ENCODE results near the gene SUSD6. TPM values are rescaled to one million over a fixed set of nuclear protein-coding genes. Genes with fewer than 3 reads are reported as not detected.
A peak's percentile ranks its signal among the peaks of the same experiment; 100 is the strongest.
"Not testable (repeated sequence)": the region's sequence is repeated elsewhere in the genome, so short reads cannot be mapped to it uniquely, and the experiment has no call there.

The SUSD6 gene
- total RNA-seq, 2 donors from 2014 or later = 24.6 to 25.1 TPM

DNA sequence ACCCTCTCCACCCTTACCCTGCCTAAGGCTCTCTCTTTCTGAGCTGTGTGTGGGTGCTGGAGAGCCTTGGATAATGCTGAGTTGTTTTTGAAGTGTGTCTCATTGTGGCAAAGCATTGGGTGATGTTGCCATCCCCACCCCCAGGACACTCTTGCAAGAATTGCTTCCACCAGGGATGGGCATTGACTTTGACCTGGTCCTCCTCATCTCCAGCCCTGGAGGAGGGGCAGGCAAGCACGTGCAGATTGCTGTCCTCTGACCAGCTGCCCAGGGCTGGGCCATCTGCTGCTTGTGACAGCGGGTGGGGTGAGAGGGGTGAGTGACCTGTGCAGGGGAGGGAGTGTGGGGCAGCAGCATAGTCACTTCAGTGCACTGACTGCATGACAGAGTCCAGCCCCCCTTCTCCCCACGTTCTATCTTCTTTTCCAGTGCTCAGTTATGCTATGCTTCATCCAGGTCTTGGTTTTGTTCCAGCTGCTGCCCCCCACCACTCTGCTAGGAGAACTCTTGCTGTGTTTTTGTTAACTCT is 26.2 kb downstream of the SUSD6 start:
- WGBS, 2 donors = 28 to 44% methylated on average over 1 to 3 of the region's 3 CpGs
- peak in 2 of 4 donors; percentile 37 to 38 for DNase-seq

DNA sequence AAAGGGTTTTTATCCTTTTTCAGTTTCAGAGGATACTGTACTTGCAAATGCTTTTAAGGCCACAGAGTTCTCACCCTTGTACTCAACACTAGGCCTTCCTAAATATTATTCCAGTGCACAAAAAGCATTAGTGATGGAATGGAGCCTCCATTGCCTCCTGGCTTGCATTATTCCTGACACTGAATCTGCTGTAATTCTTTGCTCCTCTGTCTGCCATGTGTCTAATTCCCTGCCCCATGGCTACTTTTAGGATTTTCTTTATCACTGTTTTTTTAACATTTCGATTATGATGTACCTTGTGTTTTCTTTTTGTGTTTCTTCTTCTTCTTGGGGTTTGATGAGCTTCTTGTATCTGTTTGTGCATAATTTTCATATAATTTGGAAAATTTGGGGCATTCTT is 29.5 kb downstream of the SUSD6 start:
- no peaks in the 10 kb centered on the region for H3K9me3 ChIP-seq
- ATAC-seq (no peak), DNase-seq (no peak)
- H3K4me3 ChIP-seq = no peak overlapping the region
- intact Hi-C loops (cut with DNase I) = no loop called here
- TF ChIP-seq, protein P1, sequence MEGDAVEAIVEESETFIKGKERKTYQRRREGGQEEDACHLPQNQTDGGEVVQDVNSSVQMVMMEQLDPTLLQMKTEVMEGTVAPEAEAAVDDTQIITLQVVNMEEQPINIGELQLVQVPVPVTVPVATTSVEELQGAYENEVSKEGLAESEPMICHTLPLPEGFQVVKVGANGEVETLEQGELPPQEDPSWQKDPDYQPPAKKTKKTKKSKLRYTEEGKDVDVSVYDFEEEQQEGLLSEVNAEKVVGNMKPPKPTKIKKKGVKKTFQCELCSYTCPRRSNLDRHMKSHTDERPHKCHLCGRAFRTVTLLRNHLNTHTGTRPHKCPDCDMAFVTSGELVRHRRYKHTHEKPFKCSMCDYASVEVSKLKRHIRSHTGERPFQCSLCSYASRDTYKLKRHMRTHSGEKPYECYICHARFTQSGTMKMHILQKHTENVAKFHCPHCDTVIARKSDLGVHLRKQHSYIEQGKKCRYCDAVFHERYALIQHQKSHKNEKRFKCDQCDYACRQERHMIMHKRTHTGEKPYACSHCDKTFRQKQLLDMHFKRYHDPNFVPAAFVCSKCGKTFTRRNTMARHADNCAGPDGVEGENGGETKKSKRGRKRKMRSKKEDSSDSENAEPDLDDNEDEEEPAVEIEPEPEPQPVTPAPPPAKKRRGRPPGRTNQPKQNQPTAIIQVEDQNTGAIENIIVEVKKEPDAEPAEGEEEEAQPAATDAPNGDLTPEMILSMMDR (IDR thresholded peaks at IDR 0.05) = no peak
- no peak for TF ChIP-seq POLR2A (IDR thresholded peaks at IDR 0.05)
- peaks cover 66% of the 10 kb centered on the region for H3K4me1 ChIP-seq
- H3K27me3 ChIP-seq = no peaks in the 10 kb centered on the region
- no peak overlapping the region for H3K27ac ChIP-seq
- H3K36me3 ChIP-seq (replicated peaks in 1 of 2; ENCODE audit: insufficient read depth in 1 of 2, low read depth in 2 of 2) = no peaks in the 10 kb centered on the region
- 95 to 100% methylated on average over 1 of the region's 1 CpG for WGBS, 2 donors

More for the DNA sequence above, 26.2 kb downstream of the SUSD6 start:
- TF ChIP-seq POLR2A (IDR thresholded peaks at IDR 0.05) = no peak
- TF ChIP-seq, protein P1 (IDR thresholded peaks at IDR 0.05) = no peak
- peak overlapping the region in 1 of 4 donors; percentile 23 for H3K27ac ChIP-seq
- no peaks in the 10 kb centered on the region for H3K36me3 ChIP-seq (replicated peaks in 1 of 2; ENCODE audit: insufficient read depth in 1 of 2, low read depth in 2 of 2)
- peak; percentile 29 for ATAC-seq
- intact Hi-C loops (cut with DNase I) = no loop called here
- H3K4me3 ChIP-seq = no peak overlapping the region
- H3K4me1 ChIP-seq = peaks cover 68% of the 10 kb centered on the region
- H3K27me3 ChIP-seq = no peaks in the 10 kb centered on the region
- H3K9me3 ChIP-seq = no peaks in the 10 kb centered on the region

DNA sequence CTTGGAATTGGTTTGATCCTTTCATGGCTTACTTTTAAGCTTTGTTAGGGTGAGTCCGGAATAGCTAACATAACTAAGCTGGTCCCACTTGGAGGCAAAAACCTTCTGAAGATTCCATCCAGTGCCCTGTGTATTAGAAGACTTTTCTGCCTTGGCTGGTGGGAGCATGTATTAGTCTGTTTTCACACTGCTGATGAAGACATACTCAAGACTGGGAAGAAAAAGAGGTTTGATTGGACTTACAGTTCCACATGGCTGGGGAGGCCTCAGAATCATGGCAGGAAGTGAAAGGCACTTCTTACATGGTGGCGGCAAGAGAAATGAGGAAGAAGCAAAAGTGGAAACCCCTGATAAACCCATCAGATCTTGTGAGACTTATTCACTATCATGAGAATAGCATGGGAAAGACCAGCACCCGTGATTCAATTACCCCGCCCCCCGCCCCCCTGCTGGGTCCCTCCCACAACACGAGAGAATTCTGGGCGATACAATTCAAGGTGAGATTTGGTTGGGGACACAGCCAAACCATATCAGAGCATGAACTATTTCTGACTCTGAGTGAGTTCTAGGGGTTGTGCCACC is 30.9 kb downstream of the SUSD6 start:
- ATAC-seq; intact Hi-C loops (cut with DNase I); H3K27me3 ChIP-seq; H3K9me3 ChIP-seq; DNase-seq; H3K36me3 ChIP-seq (replicated peaks in 1 of 2; ENCODE audit: insufficient read depth in 1 of 2, low read depth in 2 of 2); H3K4me3 ChIP-seq: not testable (repeated sequence)
- Histone ChIP-seq H3K4me1 (peaks cover 62% of the 10 kb centered on the region), H3K27ac (peak overlapping the region; percentile 13 to 87 (median 82))
- WGBS, 2 donors = 53 to 59% methylated on average over 7 of the region's 7 CpGs

DNA sequence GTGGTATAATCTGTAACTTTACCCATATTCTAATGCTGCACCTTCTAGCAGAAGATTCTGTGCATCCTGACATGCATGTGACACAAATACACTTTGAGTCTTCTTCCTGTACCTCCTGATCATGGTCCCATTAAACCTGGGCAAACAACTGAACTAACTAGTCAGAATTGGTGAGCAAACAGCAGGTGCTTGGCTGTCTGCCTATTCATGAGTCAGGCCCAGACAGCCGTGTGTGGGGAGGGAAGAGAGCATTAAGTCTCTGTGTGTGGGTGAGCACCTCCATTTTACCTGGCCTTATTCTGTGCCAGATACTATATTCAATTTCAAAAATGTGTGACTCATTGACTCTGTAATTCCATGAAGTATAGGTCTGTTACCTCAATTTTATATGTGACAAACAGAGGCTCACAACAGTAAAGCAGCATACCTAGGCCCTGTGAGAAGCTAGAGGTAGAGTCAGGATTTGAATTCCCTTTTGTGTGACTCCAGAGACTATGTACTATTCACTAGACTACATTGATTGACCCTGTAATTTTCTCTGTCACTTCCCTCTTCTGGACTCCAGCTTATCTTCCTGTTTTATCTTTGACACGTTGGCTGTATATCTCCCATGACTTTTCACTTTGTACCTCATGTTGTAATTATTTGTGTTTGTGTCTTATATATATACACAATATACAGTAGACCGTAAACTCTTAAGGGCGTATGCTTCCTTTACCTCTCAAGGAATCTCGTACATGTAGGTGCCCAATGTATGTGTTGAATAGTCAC is 32.2 kb downstream of the SUSD6 start:
- 46 to 47% methylated on average over 5 of the region's 5 CpGs for WGBS, 2 donors

DNA sequence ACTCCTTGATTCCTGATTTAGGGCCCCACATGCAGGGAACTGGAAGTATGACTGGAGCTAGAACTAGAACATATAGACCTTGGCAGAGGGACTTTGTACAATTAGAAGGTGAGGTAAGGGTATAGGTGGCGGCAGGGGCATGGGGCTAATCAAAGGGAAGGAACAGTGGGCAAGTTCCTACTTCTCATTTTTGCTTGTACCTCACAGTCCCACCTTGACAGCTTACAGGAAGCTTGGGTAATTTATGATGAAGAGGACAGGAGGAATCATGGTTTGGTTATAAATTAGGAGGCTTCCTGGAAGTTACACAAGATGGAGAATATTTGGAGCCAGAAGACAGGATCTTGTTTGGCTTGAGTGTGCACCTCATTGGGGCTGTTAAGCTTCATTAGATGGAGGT is 33.4 kb downstream of the SUSD6 start:
- intact Hi-C loops (cut with DNase I) = no loop called here
- WGBS, 2 donors = 79 to 80% methylated on average over 1 of the region's 1 CpG
- H3K36me3 ChIP-seq (replicated peaks in 1 of 2; ENCODE audit: insufficient read depth in 1 of 2, low read depth in 2 of 2) = no peaks in the 10 kb centered on the region
- H3K4me3 ChIP-seq = no peak overlapping the region
- no peak for DNase-seq
- H3K9me3 ChIP-seq = no peaks in the 10 kb centered on the region
- H3K27ac ChIP-seq = peak overlapping the region; percentile 55 to 87 (median 82)
- TF ChIP-seq POLR2A (IDR thresholded peaks at IDR 0.05) = no peak
- TF ChIP-seq, protein P1 (IDR thresholded peaks at IDR 0.05) = no peak
- no peak for ATAC-seq
- peaks cover 70% of the 10 kb centered on the region for H3K4me1 ChIP-seq
- H3K27me3 ChIP-seq = no peaks in the 10 kb centered on the region

More for the DNA sequence above, 32.2 kb downstream of the SUSD6 start:
- peaks cover 62% of the 10 kb centered on the region for H3K4me1 ChIP-seq
- no peaks in the 10 kb centered on the region for H3K27me3 ChIP-seq
- ATAC-seq (peak; percentile 92), DNase-seq (peak; percentile 83 to 91 (median 91))
- TF ChIP-seq, protein P1 (IDR thresholded peaks at IDR 0.05) = no peak
- no peak for TF ChIP-seq POLR2A (IDR thresholded peaks at IDR 0.05)
- H3K4me3 ChIP-seq = no peak overlapping the region
- intact Hi-C loops (cut with DNase I) = no loop called here
- peak overlapping the region; percentile 72 to 87 (median 82) for H3K27ac ChIP-seq
- H3K9me3 ChIP-seq = no peaks in the 10 kb centered on the region
- H3K36me3 ChIP-seq (replicated peaks in 1 of 2; ENCODE audit: insufficient read depth in 1 of 2, low read depth in 2 of 2) = no peaks in the 10 kb centered on the region
